Measurements from ENCODE around the gene XXYLT1. TPM values are rescaled to one million over a fixed set of nuclear protein-coding genes. Genes with fewer than 3 reads are reported as not detected.
"Not testable (repeated sequence)": the region's sequence is repeated elsewhere in the genome, so short reads cannot be mapped to it uniquely, and the experiment has no call there.

The XXYLT1 gene
- total RNA-seq, 2 experiments from 2014 or later = 17.2 to 19.6 TPM

DNA sequence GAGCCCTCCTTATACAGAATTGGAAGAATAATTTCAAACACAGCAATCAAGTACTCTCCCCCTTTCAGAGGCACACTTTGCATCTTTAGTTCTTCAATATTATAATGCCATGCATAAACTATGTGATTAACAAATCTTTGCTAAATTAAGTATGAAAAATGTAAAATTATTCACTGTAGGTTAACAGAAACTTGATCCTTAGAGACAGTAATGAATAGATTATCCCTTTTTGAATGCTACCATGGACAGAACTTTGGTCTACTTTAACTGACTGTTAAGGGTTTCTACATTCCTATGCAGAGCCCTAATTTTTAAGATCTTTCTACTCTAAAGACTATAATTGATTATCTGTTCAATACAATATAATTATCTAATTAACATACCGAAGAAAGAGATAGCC lies 25.7 kb upstream of the XXYLT1 start:
- POLR2A ChIA-PET = interaction anchor here (0.9 kb wide), 1 partner anchor 12 kb away, joined by 3 read pairs; no protein-coding TSS in a partner anchor
- Histone ChIP-seq H3K9me3 (ENCODE audit: low read length) (no peaks in the 10 kb centered on the region), H3K36me3 (ENCODE audit: insufficient read depth, low read length) (peaks cover 71% of the 10 kb centered on the region)

DNA sequence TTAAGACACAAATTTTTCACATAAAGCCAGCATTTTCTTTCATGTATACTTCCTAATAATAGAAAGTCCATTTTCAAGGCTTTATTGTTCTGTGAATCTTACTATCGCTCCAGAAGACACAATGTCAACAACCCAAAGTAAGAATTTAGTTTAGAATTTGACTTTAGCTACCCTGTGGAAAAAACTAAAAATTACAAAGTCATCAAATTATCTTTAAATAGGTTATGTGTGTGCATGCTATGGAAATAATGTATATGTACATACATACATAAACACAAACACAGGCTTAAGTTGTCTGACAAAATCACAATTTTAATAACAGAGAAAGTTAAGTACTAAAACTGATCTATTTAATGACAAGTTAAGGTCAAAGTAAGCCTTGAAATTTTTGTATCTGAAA lies 20.2 kb upstream of the XXYLT1 start:
- no TSS peak for BruUV-seq (replicated peaks)

More for the DNA sequence above, 25.7 kb upstream of the XXYLT1 start:
- no peak overlapping the region for H3K27ac ChIP-seq (ENCODE audit: low read depth, low read length, poor library complexity, severe bottlenecking)
- no peak overlapping the region for H3K4me3 ChIP-seq (ENCODE audit: low read depth, low read length, poor library complexity, severe bottlenecking)
- H2AFZ ChIP-seq (ENCODE audit: low read length) = no peak overlapping the region
- no peaks in the 10 kb centered on the region for H3K4me1 ChIP-seq (ENCODE audit: insufficient read depth, low read length, poor library complexity, severe bottlenecking)
- CTCF ChIA-PET (ENCODE audit: unreplicated experiment) = no interaction called here
- no peaks in the 10 kb centered on the region for H3K79me2 ChIP-seq (ENCODE audit: insufficient read depth, low read depth, low read length)
- no peaks in the 10 kb centered on the region for H3K9me2 ChIP-seq (ENCODE audit: insufficient read depth, low read length)
- TF ChIP-seq, protein P1, sequence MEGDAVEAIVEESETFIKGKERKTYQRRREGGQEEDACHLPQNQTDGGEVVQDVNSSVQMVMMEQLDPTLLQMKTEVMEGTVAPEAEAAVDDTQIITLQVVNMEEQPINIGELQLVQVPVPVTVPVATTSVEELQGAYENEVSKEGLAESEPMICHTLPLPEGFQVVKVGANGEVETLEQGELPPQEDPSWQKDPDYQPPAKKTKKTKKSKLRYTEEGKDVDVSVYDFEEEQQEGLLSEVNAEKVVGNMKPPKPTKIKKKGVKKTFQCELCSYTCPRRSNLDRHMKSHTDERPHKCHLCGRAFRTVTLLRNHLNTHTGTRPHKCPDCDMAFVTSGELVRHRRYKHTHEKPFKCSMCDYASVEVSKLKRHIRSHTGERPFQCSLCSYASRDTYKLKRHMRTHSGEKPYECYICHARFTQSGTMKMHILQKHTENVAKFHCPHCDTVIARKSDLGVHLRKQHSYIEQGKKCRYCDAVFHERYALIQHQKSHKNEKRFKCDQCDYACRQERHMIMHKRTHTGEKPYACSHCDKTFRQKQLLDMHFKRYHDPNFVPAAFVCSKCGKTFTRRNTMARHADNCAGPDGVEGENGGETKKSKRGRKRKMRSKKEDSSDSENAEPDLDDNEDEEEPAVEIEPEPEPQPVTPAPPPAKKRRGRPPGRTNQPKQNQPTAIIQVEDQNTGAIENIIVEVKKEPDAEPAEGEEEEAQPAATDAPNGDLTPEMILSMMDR (conservative IDR thresholded peaks at IDR 0.05; ENCODE audit: low read length) = no peak
- TF ChIP-seq EZH2phosphoT487 (IDR thresholded peaks at IDR 0.05; ENCODE audit: borderline replicate concordance, low read depth, low read length) = no peak
- no peak for DNase-seq (ENCODE audit: low spot score)
- intact Hi-C loops (cut with micrococcal nuclease; ENCODE audit: unreplicated experiment) = no loop called here
- no peaks in the 10 kb centered on the region for H4K20me1 ChIP-seq (ENCODE audit: insufficient read depth, low read length)
- H3K4me2 ChIP-seq (ENCODE audit: low read length) = no peak overlapping the region
- no TSS peak for BruUV-seq (replicated peaks)

DNA sequence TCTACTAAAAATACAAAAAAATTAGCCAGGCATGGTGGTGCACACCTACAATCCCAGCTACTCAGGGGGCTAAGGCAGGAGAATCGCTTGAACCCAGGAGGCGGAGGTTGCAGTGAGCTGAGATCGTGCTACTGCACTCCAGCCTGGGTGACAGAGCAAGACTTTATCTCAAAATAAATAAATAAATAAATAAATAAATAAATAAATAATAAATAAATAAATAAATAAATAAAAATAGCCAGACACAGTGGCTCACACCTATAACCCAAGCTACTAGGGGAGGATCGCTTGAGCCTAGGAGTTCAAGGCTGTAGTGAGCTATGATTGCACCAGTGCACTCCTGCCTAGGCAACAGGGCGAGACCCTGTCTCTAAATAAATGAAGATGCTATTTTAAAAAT lies 19.7 kb upstream of the XXYLT1 start:
- DNase-seq (ENCODE audit: low spot score); H3K4me1 ChIP-seq (ENCODE audit: insufficient read depth, low read length, poor library complexity, severe bottlenecking); H3K9me2 ChIP-seq (ENCODE audit: insufficient read depth, low read length); H3K4me2 ChIP-seq (ENCODE audit: low read length); intact Hi-C loops (cut with micrococcal nuclease; ENCODE audit: unreplicated experiment); H4K20me1 ChIP-seq (ENCODE audit: insufficient read depth, low read length); H3K79me2 ChIP-seq (ENCODE audit: insufficient read depth, low read depth, low read length); H3K27ac ChIP-seq (ENCODE audit: low read depth, low read length, poor library complexity, severe bottlenecking); H3K9me3 ChIP-seq (ENCODE audit: low read length); CTCF ChIA-PET (ENCODE audit: unreplicated experiment); H3K4me3 ChIP-seq (ENCODE audit: low read depth, low read length, poor library complexity, severe bottlenecking); H2AFZ ChIP-seq (ENCODE audit: low read length); BruUV-seq (replicated peaks): not testable (repeated sequence)
- POLR2A ChIA-PET = interaction anchor here (0.6 to 1.7 kb wide), 3 partner anchors 8 to 220 kb away, joined by 3 to 5 read pairs (median 5); no protein-coding TSS in a partner anchor
- H3K36me3 ChIP-seq (ENCODE audit: insufficient read depth, low read length) = peaks cover 84% of the 10 kb centered on the region

More for the DNA sequence above, 20.2 kb upstream of the XXYLT1 start:
- no peak for TF ChIP-seq EZH2phosphoT487 (IDR thresholded peaks at IDR 0.05; ENCODE audit: borderline replicate concordance, low read depth, low read length)
- TF ChIP-seq, protein P1 (conservative IDR thresholded peaks at IDR 0.05; ENCODE audit: low read length) = no peak
- Histone ChIP-seq H4K20me1 (ENCODE audit: insufficient read depth, low read length) (no peaks in the 10 kb centered on the region), H2AFZ (ENCODE audit: low read length) (no peak overlapping the region), H3K9me2 (ENCODE audit: insufficient read depth, low read length) (no peaks in the 10 kb centered on the region), H3K4me2 (ENCODE audit: low read length) (no peak overlapping the region), H3K79me2 (ENCODE audit: insufficient read depth, low read depth, low read length) (no peaks in the 10 kb centered on the region), H3K9me3 (ENCODE audit: low read length) (no peaks in the 10 kb centered on the region), H3K27ac (ENCODE audit: low read depth, low read length, poor library complexity, severe bottlenecking) (no peak overlapping the region), H3K4me1 (ENCODE audit: insufficient read depth, low read length, poor library complexity, severe bottlenecking) (no peaks in the 10 kb centered on the region), H3K36me3 (ENCODE audit: insufficient read depth, low read length) (peaks cover 83% of the 10 kb centered on the region), H3K4me3 (ENCODE audit: low read depth, low read length, poor library complexity, severe bottlenecking) (no peak overlapping the region)
- POLR2A ChIA-PET = interaction anchor here (0.6 to 1.7 kb wide), 3 partner anchors 9 to 220 kb away, joined by 3 to 5 read pairs (median 5); no protein-coding TSS in a partner anchor
- CTCF ChIA-PET (ENCODE audit: unreplicated experiment) = no interaction called here
- intact Hi-C loops (cut with micrococcal nuclease; ENCODE audit: unreplicated experiment) = no loop called here
- DNase-seq (ENCODE audit: low spot score) = no peak

Data from OCI-LY7 (cell line).